Glutamatergic neuron (in vitro differentiated cells): ENCODE data around the gene SNX33. TPM values are rescaled to one million over a fixed set of nuclear protein-coding genes. Genes with fewer than 3 reads are reported as not detected.

Source experiments
- DNase-seq: peaks from one replicate; pipeline ENCODE4 v3.0.0; 2022
- H3K27ac Mint-ChIP-seq: one replicate; pipeline ENCODE4 v1.8.0; 2020; ENCODE audit warnings: mild to moderate bottlenecking, mixed read lengths, inconsistent platforms; ENCODE audit not compliant: unreplicated experiment
- H3K27me3 Mint-ChIP-seq: one replicate; pipeline ENCODE4 v1.8.0; 2020; ENCODE audit warnings: mild to moderate bottlenecking, moderate library complexity, mixed read lengths, inconsistent platforms; ENCODE audit not compliant: unreplicated experiment
- H3K36me3 Mint-ChIP-seq: one replicate; pipeline ENCODE4 v1.8.0; 2020; ENCODE audit warnings: mild to moderate bottlenecking, mixed read lengths, inconsistent platforms; ENCODE audit not compliant: unreplicated experiment
- H3K4me1 Mint-ChIP-seq: one replicate; pipeline ENCODE4 v1.8.0; 2020; ENCODE audit warnings: mild to moderate bottlenecking, low read depth, mixed read lengths, inconsistent platforms; ENCODE audit not compliant: unreplicated experiment
- H3K4me3 Mint-ChIP-seq: one replicate; pipeline ENCODE4 v1.8.0; 2020; ENCODE audit warnings: mild to moderate bottlenecking, mixed read lengths, inconsistent platforms; ENCODE audit not compliant: unreplicated experiment
- H3K9me3 Mint-ChIP-seq: one replicate; pipeline ENCODE4 v1.8.0; 2020; ENCODE audit warnings: mild to moderate bottlenecking, moderate library complexity, mixed read lengths, inconsistent platforms; ENCODE audit not compliant: unreplicated experiment
- CTCF ChIP-seq: fragments of 200-600 bp; sonication (generic); IDR thresholded peaks from one replicate; pipeline ENCODE4 v1.5.0; 2021; ENCODE audit not compliant: partially characterized antibody, unreplicated experiment
- total RNA-seq: library from RNA; stranded (reverse); fragmentation: NEBNext Ultra II Directional; extraction: Animal tissue kit (Norgen Biotek cat#: 25700); gene quantifications from one replicate; pipeline ENCODE4 v1.2.1, GENCODE V29; 2021; ENCODE audit not compliant: unreplicated experiment

The SNX33 gene
- total RNA-seq, 1 donor from 2014 or later: 21.2 TPM

GRCh38 chr15:75637245-75638009, 10.3 kb upstream of the SNX33 start:
- DNase-seq: no peak
- H3K27ac Mint-ChIP-seq: no peak overlapping the region
- TF ChIP-seq CTCF: no peak
- peaks cover 5% of the 10 kb centered on the region for H3K4me1 Mint-ChIP-seq
- H3K4me3 Mint-ChIP-seq: no peak overlapping the region
- no peaks in the 10 kb centered on the region for H3K27me3 Mint-ChIP-seq
- no peaks in the 10 kb centered on the region for H3K36me3 Mint-ChIP-seq
- H3K9me3 Mint-ChIP-seq: peaks cover 2% of the 10 kb centered on the region

- Mint-ChIP-seq H3K27ac (peak overlapping the region; percentile 73), H3K4me3 (peak overlapping the region; percentile 92), H3K4me1 (peaks cover 5% of the 10 kb centered on the region), H3K36me3 (no peaks in the 10 kb centered on the region), H3K27me3 (no peaks in the 10 kb centered on the region), H3K9me3 (peaks cover 2% of the 10 kb centered on the region)
- DNase-seq: no peak
- no peak for TF ChIP-seq CTCF
These were observed 8.5 kb upstream of the SNX33 start for GRCh38 chr15:75639191-75639708.

- Mint-ChIP-seq H3K27ac (peak within 1 kb of the TSS; percentile 73), H3K27me3 (no peaks in the 10 kb centered on the region), H3K9me3 (peaks cover 2% of the 10 kb centered on the region), H3K4me1 (peaks cover 5% of the 10 kb centered on the region), H3K36me3 (no peaks in the 10 kb centered on the region), H3K4me3 (peak within 1 kb of the TSS; percentile 92)
- peak; percentile 93 for DNase-seq
- TF ChIP-seq CTCF: no peak
These were observed 7.8 kb upstream of the SNX33 start, which contains the start of gene IMP3 for GRCh38 chr15:75639709-75640482. Gene IMP3 (minus strand): TSS chr15:75640224. CDS start chr15:75640168, 56 bp downstream.

GRCh38 chr15:75640483-75641178, 7.1 kb upstream of the SNX33 start:
- TF ChIP-seq CTCF: no peak
- Mint-ChIP-seq H3K27me3 (peaks cover under 1% of the 10 kb centered on the region), H3K4me1 (peaks cover 5% of the 10 kb centered on the region), H3K27ac (peak overlapping the region; percentile 59), H3K9me3 (peaks cover 5% of the 10 kb centered on the region), H3K4me3 (peak overlapping the region; percentile 92), H3K36me3 (no peaks in the 10 kb centered on the region)
- peak; percentile 44 for DNase-seq
